ENCODE results near the gene TOB1. TPM values are rescaled to one million over a fixed set of nuclear protein-coding genes. Genes with fewer than 3 reads are reported as not detected.

Gene TOB1
- total RNA-seq, 1 donor from 2014 or later, result 2.9 TPM

DNA sequence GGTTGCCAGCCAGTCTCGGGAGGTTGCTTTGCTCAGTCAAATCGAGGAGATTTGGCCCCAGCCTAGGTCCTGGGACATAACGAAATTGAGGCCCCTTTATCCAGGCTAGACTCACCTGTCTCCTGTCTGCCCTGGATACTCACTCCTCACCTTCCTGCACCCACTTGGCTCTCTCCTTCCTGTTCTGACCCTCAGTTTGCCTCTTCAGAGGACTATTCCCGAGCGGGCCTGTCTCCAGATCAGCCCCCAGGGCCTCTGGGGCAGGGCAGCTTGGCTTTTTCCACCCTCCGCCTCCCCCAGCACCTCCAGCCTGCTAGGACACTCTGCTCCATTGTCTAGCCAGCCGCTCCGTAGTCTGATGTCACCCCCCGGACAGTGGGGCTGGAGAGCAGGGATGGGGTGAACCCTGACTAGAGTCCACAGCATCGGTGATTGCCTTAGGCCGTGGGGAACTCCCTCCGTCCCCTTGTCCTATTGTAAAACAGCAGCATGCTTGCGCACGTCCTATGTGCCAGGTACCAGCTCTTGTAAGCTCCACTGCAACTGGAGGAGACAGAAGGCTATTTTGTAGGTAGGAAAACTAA, 21.9 kb downstream of the TOB1 start:
- no peak for DNase-seq

DNA sequence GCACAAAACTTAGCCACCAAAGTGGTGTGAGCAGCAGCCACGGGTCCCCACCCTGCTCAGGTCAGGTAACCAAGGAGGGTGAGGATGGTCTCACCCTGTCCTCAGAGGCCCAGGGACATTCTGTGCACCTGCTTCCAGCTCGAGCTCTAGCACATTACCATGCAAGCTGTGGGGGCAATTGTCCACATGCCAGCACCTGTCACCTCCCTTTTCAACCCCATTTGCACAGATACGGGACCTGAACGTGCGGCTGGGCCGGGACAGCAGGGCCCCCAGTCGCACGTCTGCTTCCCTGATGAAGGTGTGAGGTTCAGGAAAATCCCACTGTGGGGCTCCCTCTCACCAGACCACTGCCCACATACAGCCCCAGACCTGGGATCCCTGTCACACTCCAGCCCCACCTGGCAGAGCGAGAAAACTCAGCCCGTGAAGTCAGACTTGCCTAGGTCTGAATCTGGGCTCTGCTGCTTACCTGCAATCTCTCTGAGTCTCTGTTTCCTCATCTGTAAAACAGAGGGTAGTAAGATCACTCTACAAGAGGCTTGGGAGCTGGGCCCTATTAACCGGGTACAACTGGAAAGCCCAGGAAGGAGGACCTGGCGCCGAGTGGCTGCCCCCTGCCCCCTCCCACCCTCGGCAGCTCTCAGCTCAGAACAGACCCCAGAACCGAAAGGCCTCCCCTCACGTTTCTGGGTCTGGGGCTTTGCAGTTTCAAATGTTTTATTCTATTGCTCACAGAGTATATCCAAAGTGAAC, 22.8 kb downstream of the TOB1 start:
- no peak for DNase-seq

DNA sequence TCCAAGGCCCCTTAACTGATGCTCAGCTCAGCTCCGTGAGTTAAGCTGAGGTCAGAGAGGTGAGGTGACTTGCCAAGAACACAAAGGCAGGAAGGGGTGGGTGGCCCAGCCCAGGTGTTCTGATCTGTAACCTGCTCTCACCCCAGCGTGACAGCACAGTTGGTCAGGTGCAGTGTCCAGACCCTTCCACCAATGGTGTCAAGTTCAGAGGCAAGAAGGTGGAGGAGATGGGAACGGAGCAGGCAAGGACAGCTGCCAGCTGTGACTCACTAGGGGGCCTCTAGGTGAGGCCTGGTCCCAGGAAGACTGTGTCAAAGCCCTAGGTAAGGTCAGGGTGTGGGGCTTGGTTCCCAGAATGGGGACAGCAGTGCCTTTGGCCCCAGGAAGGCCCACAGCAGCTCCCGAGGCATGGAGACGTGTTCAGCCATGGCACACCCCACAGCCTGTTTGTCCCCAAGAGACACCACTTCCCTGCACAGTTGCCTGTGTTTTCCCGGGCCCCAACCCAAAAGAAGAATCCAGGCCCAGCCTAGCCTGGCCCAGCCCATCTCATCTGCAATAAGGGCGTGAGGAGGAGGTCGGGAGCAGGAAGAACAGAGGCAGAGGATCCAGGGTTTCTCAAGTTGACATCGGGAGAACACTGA, 23.5 kb downstream of the TOB1 start:
- no peak for DNase-seq

DNA sequence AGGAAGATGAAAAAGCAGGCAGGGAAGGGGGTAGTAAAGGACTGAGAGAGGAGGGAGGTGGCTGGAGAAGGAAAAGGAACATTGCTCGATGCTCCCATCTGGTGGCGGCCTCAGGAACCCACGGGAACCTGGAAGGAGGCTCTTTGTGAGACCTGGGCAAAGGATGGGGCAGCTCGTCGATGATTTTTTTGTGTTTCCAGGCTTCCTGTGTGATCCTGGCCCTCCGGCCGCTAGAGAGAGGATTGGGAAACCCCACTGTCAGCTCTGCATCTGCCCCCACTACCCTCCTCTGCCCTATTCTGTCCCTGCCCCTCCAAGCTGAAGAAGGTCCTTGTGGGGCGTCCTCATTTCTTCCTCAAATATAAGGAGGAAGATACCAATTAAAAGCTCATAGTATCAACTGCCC, 24.2 kb downstream of the TOB1 start:
- peak; percentile 80 for DNase-seq

DNA sequence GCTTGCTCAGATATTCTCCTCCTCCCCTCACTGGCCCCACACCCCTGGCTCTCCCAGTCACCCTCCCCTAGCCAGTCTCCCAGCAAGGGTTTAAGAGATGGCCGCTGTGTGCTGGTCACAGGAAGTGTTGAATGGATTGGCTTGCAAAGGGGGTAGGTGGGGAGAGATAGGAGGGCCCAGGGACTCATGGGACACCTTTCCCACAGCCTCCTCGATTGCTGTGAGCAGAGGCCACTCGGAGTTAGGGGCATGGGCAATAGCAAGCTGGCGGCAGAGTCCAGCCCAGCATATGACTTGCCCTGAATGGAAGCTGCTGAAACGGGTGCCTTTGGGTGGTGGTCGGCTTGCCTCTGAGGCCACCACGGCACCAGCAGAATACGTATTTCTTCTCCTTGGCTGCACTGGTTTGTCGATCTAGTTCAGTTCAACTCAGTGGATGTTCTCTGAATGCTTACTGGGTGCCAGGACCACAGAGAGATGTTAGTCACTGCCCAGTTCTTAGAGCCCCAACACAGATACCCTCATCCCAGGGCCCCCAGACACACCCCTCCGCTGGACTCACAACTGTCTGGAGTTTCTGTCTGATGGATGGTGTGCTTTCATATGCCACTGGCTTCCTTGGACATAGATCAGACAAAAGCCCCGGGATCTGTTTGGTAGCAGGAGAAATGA, 24.7 kb downstream of the TOB1 start:
- no peak for DNase-seq

DNA sequence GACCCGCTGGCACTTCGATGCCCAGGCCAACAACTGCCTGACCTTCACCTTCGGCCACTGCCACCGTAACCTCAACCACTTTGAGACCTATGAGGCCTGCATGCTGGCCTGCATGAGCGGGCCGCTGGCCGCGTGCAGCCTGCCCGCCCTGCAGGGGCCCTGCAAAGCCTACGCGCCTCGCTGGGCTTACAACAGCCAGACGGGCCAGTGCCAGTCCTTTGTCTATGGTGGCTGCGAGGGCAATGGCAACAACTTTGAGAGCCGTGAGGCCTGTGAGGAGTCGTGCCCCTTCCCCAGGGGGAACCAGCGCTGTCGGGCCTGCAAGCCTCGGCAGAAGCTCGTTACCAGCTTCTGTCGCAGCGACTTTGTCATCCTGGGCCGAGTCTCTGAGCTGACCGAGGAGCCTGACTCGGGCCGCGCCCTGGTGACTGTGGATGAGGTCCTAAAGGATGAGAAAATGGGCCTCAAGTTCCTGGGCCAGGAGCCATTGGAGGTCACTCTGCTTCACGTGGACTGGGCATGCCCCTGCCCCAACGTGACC, 25.8 kb downstream of the TOB1 start:
- DNase-seq, result no peak

DNA sequence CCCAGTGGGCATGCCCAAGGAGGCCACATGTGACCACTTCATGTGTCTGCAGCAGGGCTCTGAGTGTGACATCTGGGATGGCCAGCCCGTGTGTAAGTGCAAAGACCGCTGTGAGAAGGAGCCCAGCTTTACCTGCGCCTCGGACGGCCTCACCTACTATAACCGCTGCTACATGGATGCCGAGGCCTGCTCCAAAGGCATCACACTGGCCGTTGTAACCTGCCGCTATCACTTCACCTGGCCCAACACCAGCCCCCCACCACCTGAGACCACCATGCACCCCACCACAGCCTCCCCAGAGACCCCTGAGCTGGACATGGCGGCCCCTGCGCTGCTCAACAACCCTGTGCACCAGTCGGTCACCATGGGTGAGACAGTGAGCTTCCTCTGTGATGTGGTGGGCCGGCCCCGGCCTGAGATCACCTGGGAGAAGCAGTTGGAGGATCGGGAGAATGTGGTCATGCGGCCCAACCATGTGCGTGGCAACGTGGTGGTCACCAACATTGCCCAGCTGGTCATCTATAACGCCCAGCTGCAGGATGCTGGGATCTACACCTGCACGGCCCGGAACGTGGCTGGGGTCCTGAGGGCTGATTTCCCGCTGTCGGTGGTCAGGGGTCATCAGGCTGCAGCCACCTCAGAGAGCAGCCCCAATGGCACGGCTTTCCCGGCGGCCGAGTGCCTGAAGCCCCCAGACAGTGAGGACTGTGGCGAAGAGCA, 26.4 kb downstream of the TOB1 start:
- DNase-seq, result no peak

DNA sequence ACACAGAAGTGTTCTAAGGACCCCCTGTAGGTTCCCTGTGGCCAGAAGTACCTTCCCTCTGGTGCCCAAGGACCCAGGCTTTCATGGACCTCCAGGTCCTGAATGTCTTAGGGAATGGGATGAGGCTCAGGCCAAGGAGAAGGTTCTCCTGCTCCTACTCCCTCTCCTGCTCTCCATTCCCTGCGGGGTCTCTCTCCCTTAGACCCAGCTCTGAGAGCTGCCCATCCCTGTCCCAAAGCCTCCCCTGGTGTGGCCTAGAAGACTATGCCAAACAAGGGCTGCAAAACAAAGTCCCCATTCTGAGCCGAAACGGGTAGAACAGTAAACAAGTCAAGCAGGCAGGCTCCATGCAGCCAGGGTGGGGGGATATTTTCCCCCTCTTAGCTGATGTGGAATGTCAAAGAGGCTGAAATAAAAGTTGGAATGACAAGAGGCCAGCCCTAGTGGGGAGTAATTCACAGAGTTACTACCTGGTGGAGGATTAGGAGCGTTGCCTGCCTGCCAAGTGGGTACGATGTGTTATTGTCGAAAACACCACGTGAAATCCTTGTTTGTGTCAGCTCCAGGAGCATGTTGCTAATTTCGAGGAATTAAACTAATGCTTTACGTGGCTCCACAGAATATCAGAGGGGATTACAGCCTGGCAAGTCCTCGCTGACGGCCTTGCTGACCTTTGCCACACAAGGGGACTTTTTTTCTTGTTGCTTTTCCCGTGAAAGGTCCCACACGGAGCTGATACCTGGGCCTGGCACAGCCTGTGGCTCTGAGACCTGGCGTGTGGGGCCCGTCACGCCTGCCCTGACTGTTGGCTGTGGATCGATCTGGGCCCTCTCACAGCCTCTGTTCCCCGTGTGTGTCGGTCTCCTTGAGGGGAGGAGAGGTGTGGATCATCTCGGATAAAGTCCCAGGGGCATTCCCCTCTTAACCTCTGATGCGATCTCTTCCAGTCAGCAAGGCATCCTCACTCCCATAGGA, 27.9 kb downstream of the TOB1 start:
- DNase-seq, result no peak

DNA sequence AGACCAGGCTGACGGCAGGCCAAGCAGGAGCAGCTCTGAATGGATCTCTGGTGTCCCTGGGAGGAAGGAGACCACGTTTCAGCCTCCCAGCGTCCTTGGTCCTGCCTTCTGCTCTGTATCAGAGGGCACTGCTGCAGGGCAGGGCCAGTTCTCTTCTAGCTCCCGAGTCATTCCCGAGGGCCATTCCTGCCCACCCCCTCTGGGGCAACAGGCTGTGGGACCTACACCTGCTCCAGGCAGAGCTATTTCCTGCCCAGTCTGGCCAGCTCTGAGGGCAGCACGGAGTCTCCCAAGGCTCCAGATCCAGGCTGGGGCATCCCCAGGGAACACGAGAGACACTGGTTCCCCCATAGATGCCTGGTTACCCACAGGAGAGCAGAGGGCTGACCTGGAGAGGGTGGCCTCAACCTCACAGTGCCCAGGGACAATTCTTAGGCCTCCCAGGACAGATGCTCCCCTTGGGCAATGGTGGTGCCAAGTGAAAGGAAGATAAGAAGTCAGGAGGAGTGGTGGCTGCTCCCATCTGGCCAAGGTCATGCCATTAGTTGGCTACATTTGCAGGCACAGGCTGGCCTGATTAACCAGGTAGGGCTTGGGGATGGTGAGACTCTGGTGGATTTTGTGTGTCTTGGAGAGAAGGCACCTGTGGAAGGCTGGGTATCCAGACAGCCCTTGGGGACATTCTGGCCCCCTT, 28.7 kb downstream of the TOB1 start:
- no peak for DNase-seq

DNA sequence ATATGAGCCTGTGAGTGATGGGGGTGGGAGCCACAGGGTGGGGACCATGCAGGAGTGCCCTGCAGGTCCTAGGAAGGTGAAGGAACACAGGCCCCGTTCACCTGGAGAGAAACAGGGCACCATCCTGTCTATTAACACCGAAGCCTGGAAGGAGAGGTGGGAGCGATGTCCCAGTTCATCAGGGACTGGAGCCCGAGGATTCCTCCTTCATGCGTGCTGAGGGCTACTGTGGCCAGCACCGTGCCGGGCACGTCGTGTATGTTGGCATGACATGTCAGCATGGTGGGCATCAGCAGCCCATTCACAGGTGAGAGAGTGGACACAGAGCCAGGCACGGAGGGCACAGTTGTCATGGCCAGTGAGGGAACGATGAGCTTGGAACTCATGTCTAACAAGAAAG, 29.3 kb downstream of the TOB1 start:
- no peak for DNase-seq

DNA sequence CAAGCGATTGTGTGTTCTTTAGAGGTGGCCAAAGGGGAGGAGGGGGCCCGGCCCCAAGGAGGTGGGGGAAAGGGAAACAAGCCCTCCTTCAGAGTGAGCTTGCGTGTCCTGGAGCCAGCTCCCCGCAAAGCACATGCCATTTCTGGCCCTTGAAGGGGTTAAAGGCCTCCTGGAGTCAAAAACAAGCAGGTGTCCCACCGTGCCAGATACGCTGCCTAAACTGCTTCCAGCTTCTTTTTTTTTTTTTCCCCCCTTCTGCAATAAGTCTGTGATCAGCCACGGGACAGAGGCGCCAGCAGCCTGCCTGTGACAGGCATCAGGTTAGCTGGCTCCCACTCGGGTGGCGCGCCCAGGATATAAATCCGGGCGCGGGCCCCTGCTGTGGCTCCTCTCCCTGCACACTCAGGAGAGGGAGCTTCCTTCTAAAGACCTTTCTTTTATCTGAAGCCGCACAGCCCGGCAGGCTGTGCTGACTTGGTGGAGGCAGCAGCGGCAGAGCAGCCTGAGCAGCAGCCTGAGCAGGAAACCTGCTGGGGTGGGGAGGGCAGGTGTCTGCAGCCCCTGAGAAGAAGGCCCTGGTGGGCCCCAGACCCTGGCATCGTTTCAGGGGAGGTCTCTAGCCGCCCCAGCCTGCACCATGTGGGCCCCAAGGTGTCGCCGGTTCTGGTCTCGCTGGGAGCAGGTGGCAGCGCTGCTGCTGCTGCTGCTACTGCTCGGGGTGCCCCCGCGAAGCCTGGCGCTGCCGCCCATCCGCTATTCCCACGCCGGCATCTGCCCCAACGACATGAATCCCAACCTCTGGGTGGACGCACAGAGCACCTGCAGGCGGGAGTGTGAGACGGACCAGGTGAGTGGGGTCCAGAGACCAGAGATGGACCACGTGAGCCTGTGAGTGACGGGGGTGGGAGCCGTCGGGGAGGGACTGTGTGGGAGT, 30.6 kb downstream of the TOB1 start, which contains the start of gene WFIKKN2:
Gene WFIKKN2 (plus strand): TSS at position 286 of the 934 bp plus-strand sequence. CDS start 352 bp downstream, at position 638.
- no peak for DNase-seq

DNA sequence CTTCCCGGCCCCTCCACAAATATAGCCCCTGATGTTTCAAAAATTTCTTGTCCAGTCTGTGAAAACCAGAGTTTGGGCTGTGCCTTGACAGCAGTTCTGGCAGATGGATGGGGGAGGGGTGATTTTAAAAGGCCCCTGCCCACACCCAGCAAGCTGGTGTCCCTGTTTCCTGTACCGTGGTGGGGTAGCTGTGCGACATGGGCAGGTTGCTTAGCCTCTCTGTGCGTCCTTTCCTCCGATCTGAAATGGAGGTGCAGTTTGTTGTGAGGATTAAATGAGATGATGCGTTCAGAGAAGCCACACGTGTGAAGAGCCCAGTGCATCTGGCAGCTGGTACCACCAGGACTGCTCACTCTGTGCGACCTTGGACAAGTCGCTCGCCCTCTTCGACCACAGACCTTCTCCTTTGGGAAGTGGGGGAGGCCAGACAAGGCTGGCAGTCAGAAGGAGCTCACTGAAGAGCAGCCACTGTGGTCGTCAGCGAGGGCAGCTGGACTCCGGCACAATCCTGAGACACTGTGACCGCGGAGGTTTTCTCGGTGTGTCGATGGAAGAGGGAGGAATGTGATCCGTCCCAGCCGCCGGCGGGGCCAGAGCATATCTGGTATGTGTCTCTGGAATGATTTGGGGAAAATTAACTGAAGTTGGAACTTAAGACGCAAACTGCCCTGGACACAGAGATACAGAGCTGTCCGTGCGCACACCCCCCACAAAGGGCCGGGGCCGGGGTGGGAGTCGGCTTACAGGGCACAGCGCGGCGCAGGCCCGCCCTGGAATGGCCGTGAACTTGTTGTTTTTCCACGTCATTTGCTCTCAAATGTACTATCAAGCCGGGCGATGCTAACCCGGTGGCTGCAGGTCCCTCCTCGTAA, 31.5 kb downstream of the TOB1 start:
- peak; percentile 19 for DNase-seq

DNA sequence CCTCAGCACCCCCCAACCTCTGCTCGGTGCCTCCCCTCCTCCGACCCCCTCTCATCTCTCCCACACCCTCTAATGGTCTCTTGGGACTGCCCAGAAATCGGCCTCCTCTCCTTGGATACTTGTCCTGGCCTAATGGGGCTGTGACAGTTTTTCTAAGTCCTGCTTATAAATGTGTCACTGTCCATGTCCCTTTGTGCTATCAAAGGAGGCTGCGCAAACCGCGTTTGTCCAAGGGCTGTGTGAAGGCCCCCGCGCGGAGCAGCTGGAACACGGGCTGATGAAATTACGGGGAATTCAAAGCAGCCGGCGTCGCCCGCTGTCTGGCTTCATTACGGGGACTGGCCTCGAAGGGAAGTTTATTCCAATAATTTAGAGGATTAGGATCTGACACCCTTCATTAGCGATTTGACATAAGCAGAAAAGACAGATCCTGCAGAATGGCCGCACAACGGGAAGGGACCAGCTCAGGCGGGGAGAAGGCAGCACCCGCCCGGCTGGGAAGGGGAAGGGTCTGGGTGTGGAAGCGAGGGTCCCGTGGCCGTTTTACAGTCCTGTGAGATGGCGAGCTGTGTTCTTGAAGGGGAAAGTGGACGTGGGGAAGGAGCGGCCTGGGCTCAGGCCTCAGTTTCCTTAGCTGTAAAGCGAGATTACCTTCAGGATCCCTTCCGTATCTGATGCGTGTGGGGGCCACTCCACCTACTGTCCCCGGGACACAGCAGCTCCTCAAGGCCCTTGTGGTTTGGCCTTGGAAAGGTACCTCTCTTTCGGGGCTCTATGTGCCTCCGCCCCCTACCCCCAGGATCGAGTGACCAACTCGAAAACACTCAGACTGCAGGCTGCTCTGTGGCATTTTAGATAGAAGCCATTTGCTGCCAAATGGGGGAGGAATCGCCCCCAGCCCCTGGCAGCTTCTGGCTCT, 32.4 kb downstream of the TOB1 start:
- DNase-seq, result no peak

DNA sequence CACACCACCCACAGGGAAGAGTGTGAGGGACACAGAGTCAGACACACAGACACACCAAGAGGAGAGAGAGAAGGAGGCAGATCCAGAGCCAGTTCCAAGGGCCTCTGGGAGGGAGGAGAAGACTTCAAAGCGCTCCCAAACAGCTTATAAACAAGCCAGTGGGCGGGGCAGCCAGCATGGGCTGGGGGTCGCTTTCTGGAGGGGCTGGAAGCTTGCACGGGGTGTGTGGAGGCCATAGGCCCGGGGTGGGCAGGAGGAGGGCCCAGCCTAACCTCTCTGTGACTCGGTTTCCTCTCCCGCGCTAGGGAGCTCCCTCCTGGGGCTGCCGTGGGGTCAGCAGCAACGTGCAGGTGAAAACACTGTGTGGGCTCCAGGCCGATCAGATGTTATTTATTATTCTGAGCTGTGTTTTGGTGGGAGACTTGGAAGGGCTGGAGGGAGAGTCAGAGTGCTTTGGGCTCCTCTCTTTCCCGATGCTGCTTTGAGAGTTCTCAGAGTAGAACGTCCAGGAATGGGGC, 33.2 kb downstream of the TOB1 start:
- DNase-seq, result no peak

DNA sequence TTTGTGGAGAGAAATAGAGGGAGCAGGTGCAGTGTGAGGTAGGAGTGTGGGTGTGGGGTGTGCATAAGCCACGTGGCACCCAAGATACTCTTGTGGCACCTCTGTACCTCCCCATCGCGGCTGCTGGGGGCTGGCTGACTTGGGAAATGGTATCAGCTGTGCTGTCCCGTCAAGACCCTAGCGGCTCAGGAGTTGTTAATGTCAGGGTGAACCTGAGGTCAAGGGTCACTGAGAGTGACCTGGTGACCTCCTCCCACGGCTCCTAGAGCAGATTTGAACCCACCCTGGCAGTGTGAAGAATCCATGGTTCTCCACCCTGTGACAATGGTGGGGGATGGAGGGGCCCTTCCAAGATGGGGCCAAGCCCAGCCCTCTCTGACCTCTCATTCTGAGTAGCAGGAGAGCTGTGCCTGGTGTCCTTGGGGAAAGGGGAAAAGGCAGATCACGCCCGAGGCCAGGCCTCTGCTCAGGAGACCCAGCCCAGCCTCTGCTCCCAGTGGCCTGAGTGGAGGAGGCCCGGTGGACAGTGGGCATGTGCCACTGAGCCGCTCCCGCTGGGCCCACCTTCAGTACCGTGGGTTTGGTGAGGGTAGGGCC, 33.8 kb downstream of the TOB1 start:
- DNase-seq, result no peak

DNA sequence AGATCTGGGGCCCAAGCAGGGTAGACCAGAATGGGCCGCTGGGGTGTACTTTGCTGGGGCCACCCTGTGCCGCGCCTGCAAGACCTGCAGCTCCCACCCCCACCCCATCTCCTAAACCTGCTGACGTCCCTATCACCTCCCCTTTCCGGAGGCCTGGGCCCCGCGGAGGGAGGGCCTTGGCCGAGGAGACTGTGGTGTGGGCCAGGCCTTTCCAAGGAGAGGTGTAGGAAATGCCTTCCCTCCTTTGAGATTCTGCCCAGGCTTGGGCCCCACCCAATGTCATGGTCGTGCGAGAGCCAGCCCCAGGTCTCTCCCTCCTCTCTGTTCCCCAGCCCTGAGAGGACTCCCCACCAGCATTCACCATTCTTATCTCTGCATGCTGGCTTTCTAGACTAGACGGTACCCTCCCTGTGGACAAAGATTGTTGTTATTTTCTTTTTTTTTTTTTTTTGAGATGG, 34.7 kb downstream of the TOB1 start:
- no peak for DNase-seq
